Cardiac fibroblast (primary cell): ENCODE data around the gene GLI3.
A peak's percentile ranks its signal among the peaks of the same experiment; 100 is the strongest.

Source experiments
- DNase-seq, 2 donors: peaks; one replicate each; pipeline versions ENCODE4 v3.0.0 to v3.0.0-alpha.2; 2010; ENCODE audit warnings: low read depth in 2 of 2
- H3K4me3 ChIP-seq, 2 donors: replicated peaks in 1 of 2; 1 replicate in 1 of 2; 2 replicates in 1 of 2; pipeline ENCODE4 v1.5.1; 2011; ENCODE audit warnings: low read depth in 2 of 2, low read length in 2 of 2, mild to moderate bottlenecking in 2 of 2, moderate library complexity in 1 of 2
- CTCF ChIP-seq: IDR thresholded peaks from one replicate; pipeline ENCODE4 v1.5.1; 2011; ENCODE audit warnings: low read depth, mild to moderate bottlenecking, low read length, inconsistent platforms

GLI3 gene

GRCh38 chr7:42021631-42022030 lies 215.4 kb downstream of the GLI3 start:
- no peak for DNase-seq
- no peak overlapping the region for H3K4me3 ChIP-seq
- no peak for TF ChIP-seq CTCF

GRCh38 chr7:42020061-42020460 lies 216.9 kb downstream of the GLI3 start:
- TF ChIP-seq CTCF: no peak
- DNase-seq: no peak
- H3K4me3 ChIP-seq: no peak overlapping the region

GRCh38 chr7:42017349-42017986 lies 219.5 kb downstream of the GLI3 start:
- no peak for TF ChIP-seq CTCF
- no peak overlapping the region for H3K4me3 ChIP-seq
- no peak for DNase-seq

GRCh38 chr7:42016517-42016916 lies 220.5 kb downstream of the GLI3 start:
- TF ChIP-seq CTCF: no peak

GRCh38 chr7:42014625-42015618 lies 222.1 kb downstream of the GLI3 start:
- DNase-seq: peak; percentile 50 to 77
- TF ChIP-seq CTCF: peak; percentile 80
- H3K4me3 ChIP-seq: no peak overlapping the region

More at GRCh38 chr7:42016517-42016916, 220.5 kb downstream of the GLI3 start:
- no peak for DNase-seq
- no peak overlapping the region for H3K4me3 ChIP-seq

GRCh38 chr7:42012786-42013360 lies 224.1 kb downstream of the GLI3 start:
- no peak for DNase-seq
- no peak overlapping the region for H3K4me3 ChIP-seq
- TF ChIP-seq CTCF: no peak
